ENCODE results near the gene BRSK2.

DNA sequence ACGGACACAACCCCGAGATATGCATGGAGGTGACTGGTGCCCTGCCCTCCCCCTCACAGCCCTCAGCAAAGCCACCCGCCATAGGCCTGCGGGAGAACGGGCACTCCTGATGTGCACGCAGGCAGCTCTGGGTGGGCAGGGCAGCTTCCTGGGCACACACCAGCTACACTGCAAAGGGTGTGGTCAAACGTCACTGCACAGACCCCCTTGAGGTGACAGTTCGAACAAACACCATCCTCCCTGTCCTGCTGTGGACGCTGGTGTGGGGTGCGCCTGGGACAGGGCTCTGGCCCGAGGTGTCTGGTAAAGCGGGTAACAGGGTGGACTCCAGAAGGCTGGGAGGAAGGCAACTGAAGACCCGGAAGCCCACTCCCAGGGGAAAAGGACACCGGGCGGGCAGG is 118.8 kb downstream of the BRSK2 start:
- TF ChIP-seq JUND (IDR thresholded peaks at IDR 0.05) (no peak), TEAD4 (IDR thresholded peaks at IDR 0.05; ENCODE audit: borderline replicate concordance, insufficient read depth) (no peak), EP300 (IDR thresholded peaks at IDR 0.05; ENCODE audit: borderline replicate concordance in 1 of 2, low read depth in 1 of 2, low read length in 1 of 2) (no peak), SMC3 (IDR thresholded peaks at IDR 0.05; ENCODE audit: low read depth, low read length) (no peak), ZBTB33 (IDR thresholded peaks at IDR 0.05; ENCODE audit: borderline replicate concordance, low read depth) (no peak), POLR2AphosphoS5 (IDR thresholded peaks at IDR 0.05; ENCODE audit: low read depth, low read length) (no peak), REST (IDR thresholded peaks at IDR 0.05; ENCODE audit: low read depth, low read length) (no peak), RXRA (IDR thresholded peaks at IDR 0.05; ENCODE audit: borderline replicate concordance, low read depth) (no peak)
- TF ChIP-seq, protein P1, sequence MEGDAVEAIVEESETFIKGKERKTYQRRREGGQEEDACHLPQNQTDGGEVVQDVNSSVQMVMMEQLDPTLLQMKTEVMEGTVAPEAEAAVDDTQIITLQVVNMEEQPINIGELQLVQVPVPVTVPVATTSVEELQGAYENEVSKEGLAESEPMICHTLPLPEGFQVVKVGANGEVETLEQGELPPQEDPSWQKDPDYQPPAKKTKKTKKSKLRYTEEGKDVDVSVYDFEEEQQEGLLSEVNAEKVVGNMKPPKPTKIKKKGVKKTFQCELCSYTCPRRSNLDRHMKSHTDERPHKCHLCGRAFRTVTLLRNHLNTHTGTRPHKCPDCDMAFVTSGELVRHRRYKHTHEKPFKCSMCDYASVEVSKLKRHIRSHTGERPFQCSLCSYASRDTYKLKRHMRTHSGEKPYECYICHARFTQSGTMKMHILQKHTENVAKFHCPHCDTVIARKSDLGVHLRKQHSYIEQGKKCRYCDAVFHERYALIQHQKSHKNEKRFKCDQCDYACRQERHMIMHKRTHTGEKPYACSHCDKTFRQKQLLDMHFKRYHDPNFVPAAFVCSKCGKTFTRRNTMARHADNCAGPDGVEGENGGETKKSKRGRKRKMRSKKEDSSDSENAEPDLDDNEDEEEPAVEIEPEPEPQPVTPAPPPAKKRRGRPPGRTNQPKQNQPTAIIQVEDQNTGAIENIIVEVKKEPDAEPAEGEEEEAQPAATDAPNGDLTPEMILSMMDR (IDR thresholded peaks at IDR 0.05), result no peak
- TF ChIP-seq, protein P2, sequence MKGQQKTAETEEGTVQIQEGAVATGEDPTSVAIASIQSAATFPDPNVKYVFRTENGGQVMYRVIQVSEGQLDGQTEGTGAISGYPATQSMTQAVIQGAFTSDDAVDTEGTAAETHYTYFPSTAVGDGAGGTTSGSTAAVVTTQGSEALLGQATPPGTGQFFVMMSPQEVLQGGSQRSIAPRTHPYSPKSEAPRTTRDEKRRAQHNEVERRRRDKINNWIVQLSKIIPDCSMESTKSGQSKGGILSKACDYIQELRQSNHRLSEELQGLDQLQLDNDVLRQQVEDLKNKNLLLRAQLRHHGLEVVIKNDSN (IDR thresholded peaks at IDR 0.05; ENCODE audit: borderline replicate concordance, low read depth), result no peak
